ENCODE measurements around the gene PDE6A.

GRCh38 chr5:149853331-149853648 is 91.3 kb downstream of the PDE6A start:
- TF ChIP-seq CTCF (IDR thresholded peaks at IDR 0.05; ENCODE audit: poor library complexity) (no peak), EZH2 (IDR thresholded peaks at IDR 0.05; ENCODE audit: borderline replicate concordance) (no peak), EZH2phosphoT487 (IDR thresholded peaks at IDR 0.05; ENCODE audit: low read depth, severe bottlenecking, unreplicated experiment) (no peak)

Data from hepatocyte (in vitro differentiated cells).